HTR-8/SVneo (cell line): ENCODE data around the gene TAS1R1.
"Not testable (repeated sequence)": the region's sequence is repeated elsewhere in the genome, so short reads cannot be mapped to it uniquely, and the experiment has no call there.

Source experiments
- DNase-seq: peaks from one replicate; pipeline ENCODE4 v3.0.0; 2011; ENCODE audit warnings: low spot score, mixed read lengths; ENCODE audit not compliant: insufficient read length
- FAIRE-seq: peaks from 2 replicates; lab custom pipeline; 2011; peaks lifted over from hg19 to GRCh38; lab: Jason Lieb, UNC

Gene TAS1R1

DNA sequence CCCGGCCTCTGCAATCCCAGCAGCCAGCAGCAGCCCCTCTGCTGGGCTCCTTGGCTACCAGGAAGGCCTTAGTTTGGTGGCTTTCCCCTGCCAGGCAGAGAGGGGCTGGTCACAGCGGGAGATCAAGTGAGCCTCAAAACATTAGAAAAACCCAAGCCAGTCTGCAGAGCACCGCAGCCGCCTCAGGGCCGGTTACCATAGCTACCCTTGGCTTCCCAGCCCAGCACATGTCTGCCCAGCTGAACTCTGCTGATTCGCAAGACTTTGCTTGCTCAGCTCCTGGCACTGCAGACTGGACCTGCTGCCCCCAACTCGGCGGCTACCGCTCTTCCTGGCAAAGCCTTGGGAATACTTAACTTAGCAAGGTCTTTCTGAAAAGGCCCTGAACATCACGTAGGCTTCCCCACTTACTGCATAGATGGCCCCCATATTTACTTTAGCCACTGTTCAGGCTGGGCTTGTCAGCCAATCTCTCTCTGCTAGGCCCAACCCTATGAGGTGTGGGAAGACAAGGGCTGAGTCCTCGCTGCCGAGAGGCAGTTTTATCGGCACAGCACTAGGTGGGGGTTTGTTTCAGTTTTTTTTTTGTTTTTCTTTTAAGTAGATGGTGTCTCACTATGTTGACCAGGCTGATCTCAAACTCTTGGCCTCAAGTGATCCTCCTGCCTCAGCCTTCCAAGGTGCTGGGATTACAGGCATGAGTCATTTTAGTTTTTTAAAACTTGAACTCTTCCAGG is 35.0 kb upstream of the TAS1R1 start:
- FAIRE-seq, result no peak
- DNase-seq, result no peak

GRCh38 chr1:6521536-6521935 is 33.6 kb upstream of the TAS1R1 start:
- FAIRE-seq, result no peak

DNA sequence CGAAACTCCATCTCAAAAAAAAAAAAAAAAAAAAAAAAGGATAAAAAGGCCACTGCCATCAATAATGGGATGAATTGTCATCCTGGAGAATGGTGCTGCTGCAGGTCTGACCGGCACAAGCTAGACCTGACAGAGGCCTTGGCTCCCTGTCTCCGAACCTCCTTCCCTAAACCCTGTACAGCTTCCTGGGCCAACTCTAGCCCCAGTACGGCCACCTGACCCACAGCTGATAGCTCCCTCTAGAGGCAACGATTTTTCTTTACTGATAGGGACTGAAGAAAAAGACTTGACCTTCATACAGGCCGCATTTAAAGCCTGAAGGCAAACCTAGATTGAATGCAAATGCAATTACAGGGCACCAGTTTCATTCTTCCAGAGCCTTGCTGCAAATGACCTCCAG is 31.5 kb upstream of the TAS1R1 start:
- FAIRE-seq (no peak), DNase-seq (peak; percentile 63)

More at GRCh38 chr1:6521536-6521935, 33.6 kb upstream of the TAS1R1 start:
- no peak for DNase-seq

DNA sequence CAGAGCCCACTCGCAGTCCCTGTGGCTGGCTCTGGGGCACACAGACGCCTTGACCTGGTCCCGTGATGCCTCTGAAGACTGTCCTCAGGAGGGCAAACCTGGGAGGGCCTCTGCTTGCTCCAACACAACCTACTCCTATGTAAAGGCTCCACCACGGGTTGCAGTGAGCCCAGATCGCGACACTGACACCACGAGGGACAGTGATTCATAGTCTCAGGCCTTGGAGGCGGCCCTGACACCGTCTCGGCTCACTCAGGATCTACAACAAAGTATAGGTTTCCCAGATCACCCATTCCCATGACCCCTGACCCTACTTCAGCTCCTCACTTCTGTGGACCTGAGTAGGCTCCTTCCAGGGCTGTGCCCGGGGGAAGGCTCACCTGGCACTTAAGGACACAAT is 28.8 kb upstream of the TAS1R1 start:
- no peak for FAIRE-seq
- DNase-seq, result no peak

DNA sequence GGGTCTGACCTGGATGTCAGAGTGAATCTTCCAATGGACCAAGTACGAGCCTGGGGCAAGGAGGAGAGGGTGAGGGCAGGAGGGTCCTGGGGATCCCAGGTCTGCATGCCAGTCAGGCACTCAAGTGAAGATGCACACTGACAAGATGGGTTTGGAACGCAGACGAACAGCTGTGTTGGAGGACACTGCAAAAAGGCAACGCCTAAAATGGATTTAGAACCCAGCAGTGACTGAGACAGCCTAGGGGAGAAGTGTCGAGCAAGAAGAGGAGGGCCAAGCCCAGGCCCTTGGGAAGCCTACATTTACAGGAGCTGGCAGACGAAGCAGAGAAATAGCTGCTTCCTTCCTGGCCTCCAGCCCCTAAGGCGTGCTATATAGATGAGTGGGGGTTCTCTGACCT is 26.6 kb upstream of the TAS1R1 start:
- DNase-seq (no peak), FAIRE-seq (no peak)

DNA sequence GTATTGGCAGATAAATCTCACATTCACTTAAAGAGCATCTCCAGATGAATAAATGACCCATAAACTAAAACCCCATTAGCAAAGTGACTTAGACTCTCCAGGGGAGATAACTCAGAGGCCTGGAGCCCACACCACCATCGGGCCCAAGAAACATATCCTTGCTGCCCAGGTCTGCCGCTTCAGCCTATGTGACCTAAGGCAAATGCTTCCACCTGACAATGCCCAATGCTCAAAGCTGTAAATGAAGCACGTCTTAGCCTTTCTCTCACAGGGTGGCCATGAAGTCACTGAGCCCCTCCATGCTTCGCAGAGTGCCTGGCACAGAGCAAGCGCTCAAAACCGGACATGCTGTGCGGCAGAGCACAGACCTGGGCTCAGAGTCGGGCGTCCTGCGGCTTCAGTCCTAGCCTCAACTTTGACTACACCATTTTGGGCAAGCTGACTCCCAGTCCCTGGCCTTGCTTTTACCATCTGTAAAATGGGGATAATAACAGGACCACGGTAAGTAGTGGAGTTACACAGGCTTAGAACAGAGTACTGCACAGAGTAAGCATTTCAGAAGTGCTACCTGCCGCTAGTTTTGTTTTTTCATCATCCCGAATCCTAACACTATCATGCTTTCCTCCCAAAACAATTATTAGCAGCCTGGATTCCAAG is 24.5 kb upstream of the TAS1R1 start:
- FAIRE-seq (no peak), DNase-seq (no peak)

DNA sequence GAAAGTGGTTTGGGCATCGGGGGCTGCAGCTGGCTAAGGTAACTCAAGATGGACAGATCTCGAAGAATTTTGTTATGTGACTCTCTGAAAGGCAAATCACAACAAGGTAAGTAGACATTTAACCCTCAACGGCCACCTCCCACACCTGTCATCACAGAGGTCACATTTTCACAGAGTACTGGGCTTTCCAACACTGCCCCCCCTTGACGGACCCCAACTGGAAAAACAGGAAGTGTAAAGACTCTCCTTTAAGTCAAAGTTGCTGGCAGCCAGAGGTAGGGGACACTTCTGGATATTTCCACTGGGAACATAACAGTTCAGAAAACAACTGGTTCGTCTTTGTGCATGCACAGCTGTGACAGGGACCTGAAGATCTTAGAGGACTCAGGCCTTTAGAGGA is 23.1 kb upstream of the TAS1R1 start:
- no peak for DNase-seq
- FAIRE-seq, result no peak

- FAIRE-seq, result no peak
- DNase-seq, result no peak
Observed at GRCh38 chr1:6534248-6534822, 20.8 kb upstream of the TAS1R1 start.

DNA sequence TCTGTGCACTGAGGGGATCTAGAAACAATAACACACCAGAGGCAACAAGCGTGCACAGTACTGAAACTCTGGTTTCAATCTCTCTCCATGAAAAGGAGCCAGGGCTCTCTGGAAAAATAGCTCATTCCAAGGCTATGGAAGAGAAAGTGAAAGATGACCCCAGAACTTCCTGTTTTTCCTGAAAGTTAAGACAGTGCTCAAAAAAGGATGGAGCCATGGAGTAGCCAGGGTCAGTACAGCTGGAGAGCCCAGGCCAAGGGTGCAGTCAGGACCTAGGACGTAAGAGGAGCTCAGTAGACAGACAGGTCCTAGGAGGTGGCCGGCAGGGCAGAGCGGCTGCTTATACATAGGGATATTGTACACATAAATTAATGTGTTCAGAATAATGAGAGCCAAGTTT is 19.9 kb upstream of the TAS1R1 start:
- no peak for DNase-seq
- no peak for FAIRE-seq

GRCh38 chr1:6536291-6536690 is 18.8 kb upstream of the TAS1R1 start:
- DNase-seq (no peak), FAIRE-seq (no peak)

DNA sequence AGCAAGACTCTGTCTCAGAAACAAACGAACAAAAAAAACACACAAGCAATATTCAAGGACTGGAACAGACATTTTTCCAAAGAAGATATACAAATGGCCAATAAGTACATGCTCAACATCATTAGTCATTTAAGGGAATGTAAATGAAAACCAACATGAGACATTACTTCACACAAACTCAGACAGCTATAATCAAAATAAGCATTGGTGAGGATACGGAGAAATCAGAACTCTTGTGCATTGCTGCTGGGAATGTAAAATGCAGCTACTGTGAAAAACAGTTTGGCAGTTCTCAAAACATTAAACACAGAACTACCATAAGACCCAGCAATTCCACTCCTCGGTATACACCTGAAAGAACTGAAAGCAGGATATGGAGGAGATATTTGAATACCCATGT is 16.2 kb upstream of the TAS1R1 start:
- FAIRE-seq (no peak), DNase-seq (no peak)

DNA sequence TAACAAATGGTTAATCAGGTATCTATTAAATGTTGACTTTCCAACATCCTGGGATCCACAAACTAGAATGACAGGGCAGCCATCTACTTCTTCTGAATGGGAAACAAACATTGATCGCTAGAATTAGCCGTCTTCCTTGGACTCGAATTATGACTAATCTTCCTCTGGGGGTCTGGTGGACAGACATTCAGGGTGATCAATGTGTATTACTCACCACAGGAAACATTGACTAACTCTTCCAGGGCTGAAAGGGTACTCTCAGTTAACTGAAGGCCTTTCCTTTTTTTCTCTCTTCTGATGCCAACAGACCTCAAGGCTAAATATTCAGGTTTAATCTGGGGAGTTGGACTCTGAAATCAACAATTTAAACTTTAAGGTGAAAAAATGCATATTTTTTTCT is 10.3 kb upstream of the TAS1R1 start:
- FAIRE-seq (no peak), DNase-seq (peak; percentile 37)

- FAIRE-seq (no peak), DNase-seq (no peak)
Observed at GRCh38 chr1:6545276-6546112, 9.6 kb upstream of the TAS1R1 start.

- no peak for DNase-seq
- no peak for FAIRE-seq
Observed at GRCh38 chr1:6546326-6546725, 8.8 kb upstream of the TAS1R1 start.

DNA sequence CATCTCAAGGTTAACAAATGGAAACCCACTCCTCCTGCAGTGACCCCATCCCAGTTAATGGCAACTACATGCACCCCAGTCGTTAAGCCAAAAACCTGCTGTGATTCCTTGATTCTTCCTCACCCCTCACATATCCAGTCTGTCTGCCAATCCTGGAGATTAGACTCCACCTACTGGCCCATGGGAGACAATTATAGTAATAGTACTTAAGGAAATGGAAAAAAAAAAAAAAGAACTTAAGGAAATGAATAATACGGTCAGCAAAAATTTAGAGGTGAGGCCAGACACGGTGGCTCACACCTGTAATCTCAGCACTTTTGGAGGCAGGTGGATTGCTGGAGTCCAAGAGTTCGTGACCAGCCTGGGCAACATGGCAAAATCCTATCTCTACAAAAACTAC is 7.8 kb upstream of the TAS1R1 start:
- FAIRE-seq (no peak), DNase-seq (no peak)

- DNase-seq (peak; percentile 93), FAIRE-seq (no peak)
Observed at GRCh38 chr1:6554031-6554906, 838 bp upstream of the TAS1R1 start, which contains the start of gene NOL9. NOL9 (minus strand) TSS chr1:6554513; CDS start chr1:6554502, 11 bp downstream.

GRCh38 chr1:6557597-6557996 is 2.5 kb downstream of the TAS1R1 start:
- FAIRE-seq (no peak), DNase-seq (no peak)

- DNase-seq, FAIRE-seq: not testable (repeated sequence)
Observed at GRCh38 chr1:6559161-6559560, 4.1 kb downstream of the TAS1R1 start.

DNA sequence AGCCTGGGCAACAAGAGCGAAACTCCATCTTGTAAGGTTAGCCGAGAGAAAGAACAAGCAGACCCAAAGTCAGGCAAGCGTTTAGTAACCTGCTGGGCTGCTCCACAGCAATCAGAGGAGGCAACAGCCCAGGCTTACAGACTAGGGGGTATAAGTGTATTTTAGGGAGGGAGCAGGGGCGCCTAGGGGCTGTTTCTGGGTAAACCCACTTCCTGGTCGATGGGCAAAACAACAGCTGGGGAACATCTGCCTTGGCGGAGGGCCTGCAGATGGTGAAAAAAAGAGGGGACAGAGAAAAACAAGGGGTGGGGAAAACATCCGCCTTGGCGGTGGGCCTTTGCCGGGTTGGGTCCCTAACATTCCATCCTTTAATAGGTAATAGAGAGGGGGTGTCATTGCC is 5.2 kb downstream of the TAS1R1 start:
- no peak for FAIRE-seq
- DNase-seq, result no peak

DNA sequence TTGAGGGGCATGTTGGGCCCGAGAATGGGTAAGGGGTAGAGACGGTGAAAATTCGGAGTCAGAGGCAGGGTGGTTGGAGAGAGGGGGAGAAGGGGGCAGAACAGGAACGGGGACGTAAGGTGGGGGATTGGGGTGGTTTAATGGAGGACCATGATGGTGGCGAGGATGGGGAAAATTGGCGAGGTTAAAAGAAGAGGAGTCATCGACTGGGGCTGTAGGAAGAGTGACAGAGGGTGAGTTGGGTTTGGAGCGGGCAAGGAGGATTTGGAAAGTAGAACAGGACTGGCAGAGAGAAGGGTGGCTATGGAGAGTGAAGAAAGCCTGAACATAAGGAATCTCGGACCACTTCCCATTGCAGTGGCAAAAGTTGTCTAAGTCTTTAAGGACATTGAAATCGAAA is 13.9 kb downstream of the TAS1R1 start:
- no peak for DNase-seq
- FAIRE-seq, result no peak
